Measurements from ENCODE around the gene SCN8A.
"Not testable (repeated sequence)": the region's sequence is repeated elsewhere in the genome, so short reads cannot be mapped to it uniquely, and the experiment has no call there.

SCN8A gene

DNA sequence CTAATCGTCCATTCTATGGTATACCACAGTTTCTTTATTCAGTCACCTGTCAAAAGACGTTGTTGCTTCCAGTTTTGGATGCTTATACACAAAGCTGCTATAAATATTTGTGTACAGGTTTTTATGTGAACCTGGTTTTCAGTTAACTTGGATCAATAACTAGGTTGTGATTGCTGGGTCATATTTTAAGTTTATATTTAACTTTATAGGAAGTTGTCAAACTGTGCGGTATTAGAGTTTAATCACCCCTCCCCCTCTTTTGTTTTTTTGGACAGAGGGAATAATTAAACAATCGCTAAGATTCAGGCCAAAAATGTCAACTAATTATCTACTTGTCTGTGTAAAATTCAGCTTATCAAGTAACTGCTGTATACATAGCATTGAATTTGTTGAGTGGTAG lies 34.3 kb downstream of the SCN8A start:
- DNase-seq = no peak

DNA sequence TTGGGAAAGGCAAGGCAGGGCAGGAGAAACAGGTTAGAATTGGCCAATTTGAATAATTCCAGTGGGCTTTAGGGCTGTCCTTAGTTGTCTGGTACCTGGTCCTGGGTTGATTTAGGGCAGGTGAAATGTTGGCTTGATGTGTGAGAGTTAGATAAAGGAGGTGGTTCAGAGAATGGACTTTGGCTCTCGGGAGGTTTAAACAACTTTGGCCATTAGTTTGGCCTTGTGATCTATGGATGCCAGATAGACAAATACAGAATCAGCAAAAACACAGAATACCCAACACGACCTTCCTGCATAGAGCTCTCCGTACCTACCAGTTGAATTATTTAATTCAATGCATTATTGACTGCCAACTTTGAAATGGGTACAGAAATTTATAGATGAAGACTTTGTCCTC lies 35.1 kb downstream of the SCN8A start:
- DNase-seq = no peak

DNA sequence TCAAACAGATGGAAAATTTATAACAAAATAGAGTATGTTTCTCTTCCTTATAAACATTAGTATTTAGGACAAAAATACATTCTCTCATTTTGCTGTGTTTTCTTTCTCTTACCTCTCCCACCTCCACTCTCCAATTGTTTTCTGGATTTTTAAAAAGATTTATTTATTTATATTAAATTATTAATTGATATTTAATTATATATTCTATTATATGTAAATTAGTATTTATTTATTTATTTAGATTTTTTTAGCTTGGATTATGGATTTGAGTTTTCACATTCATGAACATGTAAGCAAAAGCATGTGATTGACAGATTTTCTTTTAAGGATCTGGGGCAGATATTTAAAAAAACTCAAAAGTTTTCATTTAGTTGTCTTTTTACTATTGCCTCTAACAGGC lies 35.6 kb downstream of the SCN8A start:
- DNase-seq = no peak

DNA sequence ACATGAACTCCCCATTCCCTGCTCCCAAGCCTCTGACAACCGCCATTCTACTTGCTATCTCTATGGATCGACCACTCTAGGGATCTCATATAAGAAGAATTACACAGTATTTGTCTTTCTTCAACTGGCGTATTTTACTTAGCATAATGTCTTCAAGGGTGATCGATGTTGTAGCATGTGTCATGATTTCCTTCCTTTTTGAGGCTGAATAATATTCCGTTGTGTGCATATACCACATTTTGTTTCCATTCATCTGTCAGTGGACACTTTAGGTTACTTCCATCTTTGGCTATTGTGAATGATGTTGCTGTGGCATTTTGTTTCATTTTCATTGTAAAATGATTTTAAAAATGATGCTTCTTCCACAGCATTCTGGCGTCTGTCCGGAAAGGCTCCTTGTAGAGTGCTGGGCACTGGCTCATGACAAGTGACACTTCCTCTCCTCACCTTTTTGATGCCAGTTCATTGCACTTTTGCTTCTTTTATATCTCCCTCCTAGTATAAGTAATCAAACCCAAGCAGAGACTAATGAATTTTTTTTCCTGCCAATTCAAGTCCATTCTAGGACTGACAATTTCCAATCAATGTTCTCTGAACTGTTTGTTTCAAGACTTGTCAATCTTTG lies 39.3 kb downstream of the SCN8A start:
- DNase-seq = no peak

DNA sequence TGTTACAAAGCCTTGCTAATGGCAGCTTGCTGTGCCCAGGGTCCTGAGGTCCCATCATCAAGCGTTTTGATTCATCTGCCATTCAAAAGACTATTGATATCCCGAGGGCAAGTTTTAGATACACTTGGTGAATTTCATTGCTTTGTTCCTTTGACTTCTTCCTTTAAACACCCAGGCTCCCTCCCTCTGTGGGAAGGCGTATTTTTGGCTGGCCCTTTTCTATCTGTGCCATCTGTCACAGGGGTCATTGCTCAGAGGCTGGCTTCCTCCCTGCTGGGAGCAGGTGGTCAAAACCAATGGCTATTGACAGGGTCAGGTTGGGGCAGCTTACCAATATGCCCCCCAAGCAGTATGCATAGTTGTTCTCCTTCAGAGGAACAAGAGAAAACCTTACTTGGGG lies 40.0 kb downstream of the SCN8A start:
- no peak for DNase-seq

DNA sequence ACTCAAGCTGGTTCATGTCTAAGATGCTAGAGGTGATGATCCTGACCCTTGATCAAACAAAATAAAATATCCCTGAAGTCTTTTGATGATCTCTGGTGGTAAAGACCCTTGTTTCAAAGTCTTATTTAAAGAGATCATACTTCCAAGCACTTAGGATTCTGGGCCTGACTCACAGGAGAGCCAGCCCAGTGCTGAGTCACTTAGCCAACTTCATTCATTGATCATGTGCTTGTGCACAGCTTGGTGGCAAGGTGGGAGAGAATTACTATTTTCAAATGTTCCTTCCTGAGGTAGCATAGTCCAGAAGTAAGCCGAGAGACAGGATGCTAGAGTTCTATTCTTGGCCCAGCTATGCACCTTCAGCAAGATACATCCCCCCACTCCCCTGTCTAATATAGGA lies 40.6 kb downstream of the SCN8A start:
- no peak for DNase-seq

DNA sequence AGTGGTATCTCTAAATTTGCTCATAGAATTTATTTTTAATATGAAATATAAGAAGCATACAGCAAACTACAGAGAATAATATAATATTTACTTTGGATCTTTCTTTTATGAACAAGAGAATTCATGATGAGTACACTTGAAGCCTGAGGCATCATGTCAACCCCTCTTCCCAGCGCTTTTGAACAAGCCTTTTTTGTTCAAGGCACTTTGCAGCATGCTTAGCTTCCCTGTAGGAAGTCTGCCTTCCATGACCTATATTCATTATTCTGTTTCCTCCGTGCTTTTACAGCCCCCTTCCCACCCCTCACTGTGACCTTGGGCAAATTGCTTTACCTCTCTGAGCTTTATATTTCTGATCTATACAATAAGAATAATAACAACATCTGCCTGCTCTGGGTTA lies 41.6 kb downstream of the SCN8A start:
- DNase-seq = no peak

DNA sequence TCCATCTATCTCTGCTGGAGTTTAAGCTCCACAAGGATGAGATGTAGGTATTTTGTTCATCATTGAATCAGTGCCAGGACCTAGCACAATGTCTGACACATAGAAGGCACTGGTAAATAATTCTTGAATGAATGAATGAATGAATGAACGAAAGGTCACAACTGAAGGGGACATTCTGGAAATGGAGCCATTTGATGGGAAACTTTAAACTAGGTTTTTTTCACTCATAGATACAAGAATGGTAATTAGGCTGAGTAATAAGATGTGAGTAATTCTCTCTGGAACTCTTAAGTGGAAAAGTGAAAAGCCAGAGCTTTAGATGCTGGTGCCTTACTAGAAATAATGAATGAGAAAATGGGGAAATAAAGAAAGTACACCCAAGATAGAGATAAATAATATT lies 44.3 kb downstream of the SCN8A start:
- no peak for DNase-seq

DNA sequence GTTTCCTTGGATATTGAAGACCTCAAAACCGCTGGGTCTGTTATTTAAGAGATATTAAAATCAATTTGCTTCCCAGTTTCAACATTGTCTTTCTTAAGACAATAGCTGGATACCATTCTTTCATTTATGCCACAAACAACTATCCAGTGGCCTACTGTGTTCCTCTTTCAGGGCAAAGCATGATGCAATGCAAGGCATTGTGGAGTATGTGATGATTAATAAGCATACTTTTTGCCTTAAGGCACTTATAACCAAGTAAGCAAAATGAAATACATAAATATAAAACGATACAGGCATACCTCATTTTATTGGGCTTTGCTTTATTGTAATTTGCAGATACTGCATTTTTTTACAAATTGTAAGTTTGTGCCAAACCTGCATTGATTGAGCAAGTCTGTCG lies 45.5 kb downstream of the SCN8A start:
- DNase-seq = no peak

DNA sequence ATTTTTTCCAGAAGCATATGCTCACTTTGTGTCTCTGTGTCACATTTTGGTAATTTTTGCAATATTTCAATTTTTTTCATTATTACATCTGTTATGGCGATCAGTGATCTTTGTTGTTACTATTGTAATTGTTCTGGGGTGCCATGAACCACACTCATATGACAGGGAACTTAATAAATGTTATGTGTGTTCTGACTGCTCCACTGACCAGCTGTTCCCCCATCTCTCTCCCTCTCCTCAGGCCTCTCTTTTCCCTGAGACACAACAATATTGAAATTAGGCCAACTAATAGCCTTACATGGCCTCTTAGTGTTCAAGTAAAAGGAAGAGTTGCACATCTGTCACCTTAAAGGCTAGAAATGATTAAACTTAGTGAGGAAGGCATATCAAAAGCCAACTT lies 46.0 kb downstream of the SCN8A start:
- DNase-seq = no peak

DNA sequence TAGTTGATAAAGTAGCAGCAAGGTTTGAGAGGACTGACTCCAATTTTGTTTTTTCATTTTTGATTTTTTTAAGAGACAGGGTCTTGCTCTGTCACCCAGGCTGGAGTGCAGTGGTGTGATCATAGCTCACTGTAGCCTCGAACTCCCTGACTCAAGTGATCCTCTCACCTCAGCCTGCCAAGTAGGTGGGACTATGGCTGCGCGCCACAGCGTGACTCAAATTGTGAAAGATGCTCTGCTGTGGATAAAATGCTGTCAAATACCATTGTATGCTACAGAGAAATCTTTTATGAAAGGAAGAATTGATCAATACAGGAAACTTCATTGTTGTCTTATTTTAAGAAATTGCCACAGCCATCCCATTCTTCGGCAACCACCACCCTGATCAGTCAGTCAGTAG lies 48.3 kb downstream of the SCN8A start:
- no peak for DNase-seq

DNA sequence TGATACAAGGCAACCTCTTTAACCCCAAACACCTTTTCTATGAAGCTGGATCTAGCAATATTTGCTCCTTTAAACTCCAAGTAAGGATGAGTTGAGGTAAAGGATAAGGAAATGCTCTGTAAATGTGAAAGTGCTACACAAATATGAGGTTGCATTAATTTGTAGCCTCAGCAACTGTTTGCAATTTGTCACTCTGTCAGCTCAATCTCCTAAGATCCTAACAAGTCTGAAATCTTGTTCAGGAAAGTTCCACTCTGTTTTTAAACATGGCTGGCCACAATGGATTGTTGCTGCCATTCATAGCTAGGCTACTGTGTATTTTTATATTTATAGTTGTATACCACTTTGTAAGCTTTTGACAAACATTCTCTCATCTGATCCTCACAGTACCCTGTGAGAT lies 51.3 kb downstream of the SCN8A start:
- no peak for DNase-seq

DNA sequence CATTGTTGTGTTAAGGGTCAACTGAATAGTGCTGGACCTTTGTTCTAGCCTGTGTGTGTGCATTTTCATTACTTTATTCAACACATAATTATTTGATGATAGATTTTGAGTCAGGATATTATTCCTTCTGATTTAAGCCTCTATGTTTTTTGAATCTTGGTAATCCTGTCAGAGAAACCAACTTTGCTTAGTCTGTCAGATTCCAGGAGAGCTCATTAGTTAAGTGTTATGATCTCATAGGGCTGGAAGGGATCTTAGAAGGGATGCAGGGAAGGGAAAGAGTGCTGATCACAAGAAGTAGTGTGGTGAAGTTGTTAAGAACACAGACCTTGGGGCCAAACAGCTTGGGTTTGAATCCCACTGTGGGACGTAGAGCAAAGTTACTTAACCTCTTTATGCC lies 52.9 kb downstream of the SCN8A start:
- no peak for DNase-seq

DNA sequence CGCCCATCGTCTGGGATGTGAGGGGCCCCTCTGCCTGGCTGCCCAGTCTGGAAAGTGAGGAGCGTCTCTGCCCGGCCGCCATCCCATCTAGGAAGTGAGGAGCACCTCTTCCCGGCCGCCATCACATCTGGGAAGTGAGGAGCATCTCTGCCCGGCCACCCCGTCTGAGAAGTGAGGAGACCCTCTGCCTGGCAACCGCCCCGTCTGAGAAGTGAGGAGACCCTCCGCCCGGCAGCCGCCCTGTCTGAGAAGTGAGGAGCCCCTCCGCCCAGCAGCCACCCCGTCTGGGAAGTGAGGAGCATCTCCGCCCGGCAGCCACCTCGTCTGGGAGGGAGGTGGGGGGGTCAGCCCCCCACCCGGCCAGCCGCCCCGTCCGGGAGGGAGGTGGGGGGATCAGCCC lies 53.7 kb downstream of the SCN8A start:
- DNase-seq = not testable (repeated sequence)

DNA sequence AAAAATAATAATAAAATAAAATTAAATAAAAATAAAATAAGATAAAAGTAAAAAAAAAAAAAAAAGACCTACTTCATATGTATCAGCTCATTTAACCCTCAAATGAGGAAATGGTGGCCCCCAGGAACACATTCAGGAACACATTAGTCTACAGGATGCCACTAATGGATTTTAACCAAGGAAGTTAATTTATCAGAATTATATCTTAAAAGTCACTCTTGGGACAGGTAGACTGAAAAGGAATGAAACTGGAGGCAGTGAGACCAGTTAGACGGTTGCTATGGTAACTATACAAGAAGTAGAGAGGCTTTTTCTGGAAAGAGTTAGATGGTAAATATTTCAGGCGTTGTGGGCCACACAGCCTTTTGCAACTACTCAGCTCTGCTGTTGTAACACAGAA lies 54.9 kb downstream of the SCN8A start:
- DNase-seq = no peak

DNA sequence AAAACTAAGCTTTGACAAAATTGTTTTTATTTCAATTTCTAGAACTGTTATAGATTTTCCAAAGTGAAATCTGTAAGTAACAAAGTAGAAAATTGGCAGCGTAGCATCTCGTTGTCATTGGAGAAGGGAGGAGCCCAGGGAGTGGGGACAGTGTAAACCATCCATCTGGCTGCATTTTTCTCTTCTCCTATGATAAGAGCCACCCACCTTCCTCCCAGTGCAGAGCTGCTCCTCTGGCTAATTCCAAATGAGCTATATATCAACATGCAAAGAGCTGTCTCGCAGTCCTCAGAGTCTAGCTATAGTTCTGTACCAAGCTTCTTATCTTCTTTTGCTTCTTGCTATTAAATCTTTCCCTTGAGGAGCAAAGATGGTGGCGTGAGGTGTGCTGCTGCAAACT lies 56.6 kb downstream of the SCN8A start:
- no peak for DNase-seq

DNA sequence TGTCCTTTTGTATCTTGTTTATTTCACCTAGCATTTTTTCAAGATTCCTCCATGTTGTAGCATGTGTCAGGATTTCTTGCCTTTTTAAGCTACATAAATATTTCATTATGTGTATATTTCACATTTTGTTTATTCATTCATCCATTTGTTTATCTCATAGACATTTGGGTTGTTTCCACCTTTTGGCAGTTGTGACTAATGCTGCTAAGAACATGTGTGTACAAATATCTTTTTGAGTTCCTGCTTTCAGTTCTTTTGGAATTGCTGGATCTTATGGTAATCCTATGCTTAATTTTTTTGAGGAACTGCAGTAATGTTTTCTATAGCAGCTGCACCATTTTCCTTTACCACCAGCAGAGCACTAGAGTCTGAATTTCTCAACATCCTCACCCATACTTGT lies 62.4 kb downstream of the SCN8A start:
- no peak for DNase-seq

DNA sequence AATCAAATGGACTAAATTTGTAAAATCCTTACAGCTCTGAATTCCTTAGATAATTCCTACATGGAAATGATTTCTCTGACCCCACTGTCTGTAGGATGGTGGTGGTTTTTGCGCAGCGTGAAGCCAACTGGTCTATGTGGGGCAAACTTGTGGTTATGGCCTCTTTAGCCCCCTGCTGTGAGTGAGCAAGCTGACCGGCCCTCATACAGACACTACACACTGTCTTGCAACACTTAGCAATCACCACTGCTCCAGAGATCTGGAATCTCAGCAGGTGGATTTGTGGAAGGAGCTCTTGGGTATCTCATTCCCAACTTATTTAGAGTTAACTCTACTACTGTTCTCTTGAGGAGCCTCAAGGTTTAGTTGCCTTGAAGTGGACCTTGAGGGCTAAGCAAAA lies 70.2 kb downstream of the SCN8A start:
- DNase-seq = no peak

DNA sequence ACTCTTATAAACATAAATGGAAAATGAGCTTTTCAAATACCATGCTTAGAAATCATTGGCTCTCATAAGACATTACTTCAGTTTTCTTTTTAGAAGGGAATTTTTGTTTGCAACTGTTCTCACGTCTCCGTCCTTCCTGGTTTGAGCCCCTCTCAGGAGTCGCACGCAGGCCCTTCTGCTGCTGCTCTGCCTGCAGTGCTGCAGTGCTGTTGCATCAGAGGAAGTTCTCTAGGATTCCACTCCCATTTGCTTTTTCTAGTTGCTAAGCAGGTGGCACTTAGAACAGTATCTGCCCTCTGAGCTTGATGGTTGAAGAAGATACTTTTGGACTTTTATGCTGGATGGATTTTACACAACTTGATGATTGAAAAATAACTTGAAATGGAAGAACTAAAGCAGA lies 70.8 kb downstream of the SCN8A start:
- DNase-seq = no peak

DNA sequence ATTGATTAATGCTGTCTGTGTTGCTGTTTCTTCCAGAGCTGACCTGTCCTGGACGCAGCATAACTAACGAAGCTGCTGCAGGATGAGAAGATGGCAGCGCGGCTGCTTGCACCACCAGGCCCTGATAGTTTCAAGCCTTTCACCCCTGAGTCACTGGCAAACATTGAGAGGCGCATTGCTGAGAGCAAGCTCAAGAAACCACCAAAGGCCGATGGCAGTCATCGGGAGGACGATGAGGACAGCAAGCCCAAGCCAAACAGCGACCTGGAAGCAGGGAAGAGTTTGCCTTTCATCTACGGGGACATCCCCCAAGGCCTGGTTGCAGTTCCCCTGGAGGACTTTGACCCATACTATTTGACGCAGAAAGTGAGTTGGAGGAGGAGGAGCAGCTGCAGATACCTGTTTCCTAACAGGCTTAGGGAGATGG lies 71.7 kb downstream of the SCN8A start:
- no peak for DNase-seq

DNA sequence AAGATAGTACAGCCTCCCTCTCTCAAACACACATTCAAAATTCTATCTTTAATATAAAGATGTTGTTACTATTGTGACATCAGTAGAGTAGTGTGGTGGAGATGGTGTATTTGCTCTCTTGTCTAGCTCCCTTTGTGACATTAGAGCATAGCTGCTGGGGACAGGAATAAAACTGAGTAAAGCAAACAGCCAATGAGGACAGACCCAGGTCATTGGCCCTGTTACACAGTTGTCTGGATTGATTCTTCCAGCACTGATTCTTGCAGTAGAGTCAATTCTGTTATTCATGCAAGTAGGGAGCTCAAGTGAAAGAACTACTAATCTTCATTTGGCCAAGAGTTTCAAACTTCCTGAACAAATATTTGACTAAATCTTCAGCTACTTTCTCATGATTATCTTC lies 72.4 kb downstream of the SCN8A start:
- no peak for DNase-seq

DNA sequence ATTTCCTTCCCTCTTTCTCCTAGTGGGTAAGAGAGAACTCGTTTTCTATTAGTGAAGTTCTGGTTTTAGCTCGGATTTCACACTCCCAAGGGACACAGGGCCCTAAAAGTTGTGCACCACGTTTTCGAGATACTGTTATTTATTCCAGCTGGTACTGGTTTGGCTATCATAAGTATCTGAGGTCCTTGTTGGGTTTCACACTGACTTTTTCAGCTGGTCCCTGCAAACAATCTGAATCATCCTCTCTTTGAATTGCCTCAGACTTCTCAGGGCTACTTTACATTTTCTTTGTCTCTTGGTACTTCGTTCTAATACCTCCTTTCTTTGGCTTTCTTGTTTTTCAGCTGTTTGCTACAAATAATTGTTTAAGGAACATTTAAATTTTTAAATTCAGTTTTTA lies 75.7 kb downstream of the SCN8A start:
- no peak for DNase-seq

DNA sequence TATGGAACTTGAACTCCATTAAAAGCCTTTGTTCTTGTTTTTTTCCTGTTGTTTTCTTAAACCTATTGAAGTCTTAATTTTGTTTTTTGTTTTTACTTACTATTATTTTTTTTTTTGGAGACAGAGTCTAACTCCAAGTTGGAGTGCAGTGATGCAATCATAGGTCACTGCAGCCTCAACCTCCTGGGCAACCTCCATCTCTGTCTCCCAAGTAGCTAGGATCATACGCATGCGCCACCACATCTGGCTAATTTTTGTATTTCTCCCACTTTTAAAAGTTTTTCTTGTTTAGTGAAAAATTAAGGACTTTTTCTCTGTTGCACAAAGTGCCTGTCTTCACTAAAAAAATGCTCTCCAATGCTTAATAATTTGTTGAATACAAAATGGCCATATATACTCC lies 76.2 kb downstream of the SCN8A start:
- no peak for DNase-seq

DNA sequence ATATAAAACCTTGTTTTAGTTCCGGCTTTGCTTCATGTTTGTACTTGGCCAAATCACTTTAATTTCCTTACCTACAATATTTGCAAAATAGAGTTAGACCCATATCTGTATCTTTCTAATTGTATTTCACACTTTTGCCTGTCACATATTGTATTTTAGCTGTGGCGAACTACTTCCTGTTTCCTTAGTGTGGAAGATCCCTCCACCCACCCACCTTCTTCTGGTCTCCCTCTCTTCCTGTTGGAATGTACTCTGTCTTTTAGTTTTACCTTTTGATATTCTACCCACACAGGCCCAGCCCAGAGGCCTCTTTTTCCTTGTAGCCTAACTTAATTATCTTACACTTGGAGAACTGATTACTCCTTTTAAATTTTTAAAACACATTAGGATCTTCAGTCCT lies 78.2 kb downstream of the SCN8A start:
- DNase-seq = no peak

DNA sequence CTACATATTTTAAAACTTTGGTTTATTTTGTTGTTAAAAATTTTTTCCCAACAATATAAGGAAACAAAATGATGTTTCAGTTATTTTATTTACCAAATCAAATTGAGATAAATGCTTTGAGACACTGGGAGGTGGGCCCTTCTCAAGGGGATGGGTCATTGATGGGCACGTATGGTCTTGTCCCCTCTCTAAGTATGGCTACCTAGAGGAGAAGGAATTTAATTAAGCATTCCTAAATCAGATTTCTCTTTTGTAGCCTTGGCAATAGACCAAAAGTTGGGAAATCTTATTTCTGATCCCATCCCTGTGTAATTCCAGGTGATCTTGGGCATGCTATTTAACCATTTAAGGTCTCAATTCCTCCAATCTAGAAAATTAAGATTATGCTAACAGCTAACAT lies 79.0 kb downstream of the SCN8A start:
- no peak for DNase-seq

DNA sequence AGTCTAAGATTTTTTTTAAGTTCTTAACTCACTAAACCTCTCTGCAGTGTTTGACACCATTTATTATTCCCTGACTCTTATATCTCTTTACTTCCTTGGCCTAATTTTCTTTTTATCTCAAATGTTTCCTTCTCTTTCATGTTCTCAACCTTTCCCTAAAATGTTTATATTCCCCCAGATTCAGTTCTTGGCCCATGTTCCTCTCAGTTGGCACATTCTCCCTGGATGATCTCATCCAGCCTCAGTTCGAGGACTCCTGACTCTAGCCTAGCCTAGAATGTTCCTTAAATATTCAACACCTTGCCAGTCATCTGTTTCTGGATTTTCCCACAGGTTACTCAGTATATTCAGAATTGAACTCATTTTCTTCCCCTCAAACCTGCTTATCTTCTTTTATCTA lies 81.3 kb downstream of the SCN8A start:
- no peak for DNase-seq

Data from activated T-cell treated with anti-CD3 and anti-CD28 coated beads for 4 hours (primary cell).